ENCODE results near the gene TRIM10. TPM values are rescaled to one million over a fixed set of nuclear protein-coding genes. Genes with fewer than 3 reads are reported as not detected.

TRIM10 gene
- total and polyA plus RNA-seq, 12 donors: not detected

GRCh38 chr6:30154061-30154460 is 7.0 kb downstream of the TRIM10 start:
- H3K36me3 ChIP-seq: no peaks in the 10 kb centered on the region
- no peaks in the 10 kb centered on the region for H3K9me3 ChIP-seq
- no peak overlapping the region for H3K4me3 ChIP-seq
- WGBS, 2 donors: 88% methylated on average over 17 of the region's 17 CpGs
- TF ChIP-seq CTCF (IDR thresholded peaks at IDR 0.05): no peak
- peaks cover 0 to 24% (median 5%) of the 10 kb centered on the region in 9 donors for H3K4me1 ChIP-seq
- intact Hi-C loops (cut with DNase I): no loop called here
- H3K27ac ChIP-seq: no peak overlapping the region
- ATAC-seq (no peak), DNase-seq (no peak)
- peaks cover 0 to 20% (median 0%) of the 10 kb centered on the region in 7 donors for H3K27me3 ChIP-seq

- Histone ChIP-seq H3K4me1 (peaks cover 0 to 24% (median 5%) of the 10 kb centered on the region in 9 donors), H3K36me3 (no peaks in the 10 kb centered on the region), H3K4me3 (no peak overlapping the region), H3K27ac (no peak overlapping the region), H3K27me3 (peaks cover 0 to 17% (median 0%) of the 10 kb centered on the region in 7 donors), H3K9me3 (no peaks in the 10 kb centered on the region)
- WGBS, 2 donors: 74 to 86% methylated on average over 3 of the region's 3 CpGs
- no peak for TF ChIP-seq CTCF (IDR thresholded peaks at IDR 0.05)
- no peak for ATAC-seq
- DNase-seq: no peak
- intact Hi-C loops (cut with DNase I): no loop called here
These were observed 8.0 kb downstream of the TRIM10 start for GRCh38 chr6:30152910-30153610.

- no peak for DNase-seq
- Histone ChIP-seq H3K27ac (no peak overlapping the region), H3K4me1 (peaks cover 0 to 17% (median 5%) of the 10 kb centered on the region in 9 donors), H3K4me3 (no peak overlapping the region), H3K9me3 (no peaks in the 10 kb centered on the region), H3K27me3 (peaks cover 0 to 26% (median 6%) of the 10 kb centered on the region in 7 donors), H3K36me3 (no peaks in the 10 kb centered on the region)
- WGBS, 2 donors: 68% methylated on average over 4 of the region's 4 CpGs
- intact Hi-C loops (cut with DNase I): no loop called here
- ATAC-seq: no peak
- no peak for TF ChIP-seq CTCF (IDR thresholded peaks at IDR 0.05)
These were observed 8.9 kb downstream of the TRIM10 start for GRCh38 chr6:30152016-30152673.

- H3K27ac ChIP-seq: no peak overlapping the region
- no peak for ATAC-seq
- no peaks in the 10 kb centered on the region for H3K9me3 ChIP-seq
- intact Hi-C loops (cut with DNase I): no loop called here
- no peak for TF ChIP-seq CTCF (IDR thresholded peaks at IDR 0.05)
- H3K36me3 ChIP-seq: no peaks in the 10 kb centered on the region
- 45 to 52% methylated on average over 3 of the region's 3 CpGs for WGBS, 2 donors
- H3K4me3 ChIP-seq: no peak overlapping the region
- DNase-seq: no peak
- peaks cover 0 to 13% (median 2%) of the 10 kb centered on the region in 9 donors for H3K4me1 ChIP-seq
- H3K27me3 ChIP-seq: peaks cover 0 to 32% (median 9%) of the 10 kb centered on the region in 7 donors
These were observed 9.4 kb downstream of the TRIM10 start for GRCh38 chr6:30151580-30151979.

Data from heart right ventricle (tissue), 16 donors.